Naive thymus-derived CD4-positive, alpha-beta T cell (primary cell): ENCODE measurements around the gene DLL1. TPM values are rescaled to one million over a fixed set of nuclear protein-coding genes. Genes with fewer than 3 reads are reported as not detected.

Experiments used
- ATAC-seq: fragments of 150-1000 bp; cut with Tn5 transposase; 2 replicates; pipeline ENCODE4 v1.10.0; 2021; ENCODE audit warnings: mild to moderate bottlenecking, moderate library complexity
- CTCF ChIA-PET: fragments of 350-600 bp; sonication (Branson Sonifier 250); formaldehyde crosslinking; loops from one replicate; lab custom pipeline; 2021; ENCODE audit warnings: antibody characterized with exemption; lab: Charles Lee
- POLR2A ChIA-PET: fragments of 350-600 bp; sonication (Branson Sonifier 250); formaldehyde crosslinking; loops from one replicate; lab custom pipeline; 2021; ENCODE audit warnings: antibody characterized with exemption, inconsistent platforms; lab: Charles Lee
- DNase-seq, 9 donors: peaks; one replicate each; pipeline versions ENCODE4 v3.0.0 to v3.0.0-alpha.2; 2020 to 2022; ENCODE audit warnings: mixed read lengths in 1 of 9
- H3K27ac ChIP-seq: one replicate; pipeline ENCODE4 v1.7.0; 2013; ENCODE audit warnings: mild to moderate bottlenecking, low read depth, low read length, moderate library complexity
- H3K27me3 ChIP-seq, 2 donors: one replicate each; pipeline ENCODE4 v1.7.0; 2013; ENCODE audit warnings: low read length in 2 of 2, mild to moderate bottlenecking in 2 of 2, moderate library complexity in 2 of 2; ENCODE audit not compliant: control insufficient read depth in 2 of 2, insufficient read depth in 2 of 2
- H3K36me3 ChIP-seq, 3 experiments: 1 replicate in 2 of 3; 2 replicates in 1 of 3; pipeline ENCODE4 v1.7.0; 2013; ENCODE audit warnings: low read length in 3 of 3, mild to moderate bottlenecking in 3 of 3, moderate library complexity in 1 of 3; ENCODE audit not compliant: insufficient read depth in 3 of 3, control insufficient read depth in 2 of 3
- H3K4me1 ChIP-seq, 2 donors: one replicate each; pipeline ENCODE4 v1.7.0; 2013; ENCODE audit warnings: low read length in 2 of 2, mild to moderate bottlenecking in 2 of 2, moderate library complexity in 1 of 2; ENCODE audit not compliant: control insufficient read depth in 2 of 2, insufficient read depth in 2 of 2
- H3K4me3 ChIP-seq: 2 replicates; pipeline ENCODE4 v1.7.0; 2013; ENCODE audit warnings: mild to moderate bottlenecking, low read length
- H3K9me3 ChIP-seq, 3 experiments: 1 replicate in 2 of 3; 2 replicates in 1 of 3; pipeline ENCODE4 v1.7.0; 2013; ENCODE audit warnings: low read length in 3 of 3; ENCODE audit not compliant: control insufficient read depth in 2 of 3
- H3K27ac Mint-ChIP-seq, 9 donors: one replicate each; pipeline ENCODE4 v1.8.0; 2020 to 2022; ENCODE audit warnings: mixed read lengths in 9 of 9, mild to moderate bottlenecking in 8 of 9, moderate library complexity in 5 of 9, inconsistent platforms in 2 of 9
- H3K27me3 Mint-ChIP-seq, 5 donors: one replicate each; pipeline ENCODE4 v1.8.0; 2021 to 2022; ENCODE audit warnings: mixed read lengths in 5 of 5, mild to moderate bottlenecking in 1 of 5
- H3K36me3 Mint-ChIP-seq, 5 donors: one replicate each; pipeline ENCODE4 v1.8.0; 2020 to 2022; ENCODE audit warnings: mixed read lengths in 5 of 5, mild to moderate bottlenecking in 3 of 5, inconsistent platforms in 1 of 5
- H3K4me1 Mint-ChIP-seq, 7 donors: one replicate each; pipeline ENCODE4 v1.8.0; 2020 to 2022; ENCODE audit warnings: mixed read lengths in 7 of 7, mild to moderate bottlenecking in 3 of 7, inconsistent platforms in 1 of 7
- H3K4me3 Mint-ChIP-seq, 10 donors: one replicate each; pipeline ENCODE4 v1.8.0; 2020 to 2022; ENCODE audit warnings: mild to moderate bottlenecking in 10 of 10, mixed read lengths in 10 of 10, moderate library complexity in 6 of 10, inconsistent platforms in 2 of 10
- H3K9me3 Mint-ChIP-seq, 11 donors: one replicate each; pipeline ENCODE4 v1.8.0; 2020 to 2022; ENCODE audit warnings: mixed read lengths in 11 of 11, mild to moderate bottlenecking in 4 of 11, inconsistent platforms in 1 of 11, moderate library complexity in 1 of 11
- intact Hi-C, 2 donors: fragments of 100-400 bp; cut with micrococcal nuclease; formaldehyde crosslinking; loops; one replicate each; pipeline ENCODE4 v1.15.1; 2023
- polyA plus RNA-seq, 2 donors: library from polyadenylated mRNA; unstranded; fragments of 300-500 nt; fragmentation: Illumina TruSeq; gene quantifications; one replicate each; pipeline ENCODE4 v1.2.3, GENCODE V29; 2021
- total RNA-seq, 6 experiments: library from RNA in 5 of 6; stranded (reverse) in 5 of 6; gene quantifications; 1 replicate in 5 of 6; 2 replicates in 1 of 6; pipeline ENCODE4 v1.2.3 and lab custom pipeline; 2021 to 2026

The DLL1 gene
- total and polyA plus RNA-seq, 7 experiments from 2014 or later: 0.19 to 12.9 (median 3.3) TPM

- Histone ChIP-seq H3K4me1 (peaks cover 14 to 31% of the 10 kb centered on the region in 2 donors), H3K9me3 (peaks cover 0 to 33% (median 0%) of the 10 kb centered on the region in 3 experiments), H3K4me3 (no peak overlapping the region), H3K36me3 (peaks cover 0 to 5% (median 0%) of the 10 kb centered on the region in 3 experiments), H3K27me3 (no peaks in the 10 kb centered on the region), H3K27ac (no peak overlapping the region)
- POLR2A ChIA-PET: interaction anchor here (0.8 to 3.9 kb wide), 4 partner anchors 10 to 34 kb away, joined by 4 to 35 read pairs (median 14); partner anchors contain the start of genes DLL1 and FAM120B
- Mint-ChIP-seq H3K4me1 (peaks cover 16 to 53% (median 36%) of the 10 kb centered on the region in 7 donors), H3K4me3 (peak overlapping the region in 9 of 10 donors; percentile 58 to 93 (median 88)), H3K36me3 (peaks cover 0 to 24% (median 20%) of the 10 kb centered on the region in 5 donors), H3K9me3 (peaks cover 0 to 48% (median 15%) of the 10 kb centered on the region in 11 donors), H3K27me3 (peaks cover 0 to 69% (median 0%) of the 10 kb centered on the region in 5 donors), H3K27ac (peak overlapping the region in 8 of 9 donors; percentile 29 to 98 (median 90))
- no peak for DNase-seq
- CTCF ChIA-PET: no interaction called here
- intact Hi-C loops: loop anchor here in 1 of 2 donors (5.0 kb wide), 1 partner anchor 186 kb away; no protein-coding TSS in a partner anchor
- ATAC-seq: no peak
Measured at GRCh38 chr6:170273191-170273590, 17.7 kb downstream of the DLL1 start.

DNA sequence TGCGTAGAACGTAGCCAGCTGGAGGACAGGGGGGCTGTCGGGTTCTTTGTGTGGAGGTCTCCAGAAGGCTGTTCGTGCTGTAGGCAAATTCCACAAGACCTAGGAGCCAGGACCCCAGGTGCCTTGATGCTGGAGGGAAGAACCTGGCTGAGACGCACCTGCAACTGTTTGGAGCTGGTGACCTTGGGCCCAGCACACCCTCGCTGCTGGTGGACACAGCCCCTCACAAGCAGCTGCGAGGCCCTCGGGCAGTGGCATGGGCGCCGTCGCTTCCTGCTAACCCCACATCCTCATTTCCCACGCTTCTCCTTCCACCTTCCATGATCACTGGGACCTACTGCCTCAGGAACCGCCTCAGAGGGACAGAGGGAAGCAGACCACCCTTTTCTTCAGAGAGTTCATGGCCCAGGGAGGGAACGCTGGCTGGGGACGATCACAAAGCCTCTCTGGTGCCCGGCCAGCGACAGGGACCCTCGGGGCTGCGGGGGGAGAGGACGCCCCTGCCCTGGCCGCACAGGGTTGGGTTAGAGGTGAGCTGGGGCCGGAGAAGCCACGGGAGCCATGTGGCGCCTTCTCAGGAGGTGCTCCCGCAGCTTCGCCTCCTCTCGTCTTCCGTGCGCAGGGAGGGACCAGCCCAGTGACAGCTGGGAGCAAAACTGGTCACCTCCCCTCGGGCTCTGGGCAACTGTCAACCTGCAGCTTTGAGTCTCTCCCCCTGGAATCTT, 18.4 kb downstream of the DLL1 start:
- Mint-ChIP-seq H3K4me3 (peak overlapping the region; percentile 79 to 93 (median 88)), H3K4me1 (peaks cover 15 to 46% (median 31%) of the 10 kb centered on the region in 7 donors), H3K27ac (peak overlapping the region; percentile 77 to 98 (median 94)), H3K36me3 (peaks cover 0 to 24% (median 20%) of the 10 kb centered on the region in 5 donors), H3K9me3 (peaks cover 0 to 41% (median 15%) of the 10 kb centered on the region in 11 donors), H3K27me3 (peaks cover 0 to 69% (median 0%) of the 10 kb centered on the region in 5 donors)
- Histone ChIP-seq H3K36me3 (peaks cover 0 to 5% (median 0%) of the 10 kb centered on the region in 3 experiments), H3K9me3 (peaks cover 0 to 33% (median 0%) of the 10 kb centered on the region in 3 experiments), H3K4me1 (peaks cover 14 to 24% of the 10 kb centered on the region in 2 donors), H3K27me3 (no peaks in the 10 kb centered on the region), H3K27ac (peak overlapping the region; percentile 75), H3K4me3 (peak overlapping the region; percentile 71)
- ATAC-seq (no peak), DNase-seq (no peak)
- ChIA-PET CTCF (no interaction called here), POLR2A (interaction anchor here (0.8 to 3.9 kb wide), 13 partner anchors 9 to 563 kb away, joined by 3 to 35 read pairs (median 5); partner anchors contain the start of genes DLL1 and FAM120B)
- intact Hi-C loops: loop anchor here (1.0 to 5.0 kb wide), 6 partner anchors 8 to 185 kb away; partner anchors contain the start of gene FAM120B (in 2 of the 2)

- peaks cover 0 to 20% (median 16%) of the 10 kb centered on the region in 5 donors for H3K36me3 Mint-ChIP-seq
- peak overlapping the region; percentile 77 to 98 (median 94) for H3K27ac Mint-ChIP-seq
- POLR2A ChIA-PET: interaction anchor here (1.0 to 3.9 kb wide), 13 partner anchors 8 to 571 kb away, joined by 3 to 35 read pairs (median 5); partner anchors contain the start of genes DLL1 and FAM120B
- H3K4me3 Mint-ChIP-seq: peak overlapping the region; percentile 79 to 93 (median 88)
- intact Hi-C loops: loop anchor here (1.0 to 5.0 kb wide), 6 partner anchors 8 to 185 kb away; partner anchors contain the start of gene FAM120B (in 2 of the 2)
- peaks cover 0 to 5% (median 0%) of the 10 kb centered on the region in 3 experiments for H3K36me3 ChIP-seq
- H3K4me3 ChIP-seq: peak overlapping the region; percentile 71
- CTCF ChIA-PET: interaction anchor here (0.6 kb wide), 1 partner anchor 182 kb away, joined by 4 read pairs; no protein-coding TSS in a partner anchor
- peaks cover 0 to 32% (median 0%) of the 10 kb centered on the region in 3 experiments for H3K9me3 ChIP-seq
- DNase-seq (peak; percentile 52 to 86 (median 81)), ATAC-seq (peak; percentile 90)
- H3K4me1 ChIP-seq: peaks cover 14 to 21% of the 10 kb centered on the region in 2 donors
- H3K9me3 Mint-ChIP-seq: peaks cover 0 to 37% (median 13%) of the 10 kb centered on the region in 11 donors
- H3K27me3 Mint-ChIP-seq: peaks cover 0 to 64% (median 0%) of the 10 kb centered on the region in 5 donors
- H3K4me1 Mint-ChIP-seq: peaks cover 15 to 42% (median 28%) of the 10 kb centered on the region in 7 donors
- H3K27ac ChIP-seq: peak overlapping the region; percentile 75
- no peaks in the 10 kb centered on the region for H3K27me3 ChIP-seq
Measured at GRCh38 chr6:170271771-170272314, 19.0 kb downstream of the DLL1 start.

DNA sequence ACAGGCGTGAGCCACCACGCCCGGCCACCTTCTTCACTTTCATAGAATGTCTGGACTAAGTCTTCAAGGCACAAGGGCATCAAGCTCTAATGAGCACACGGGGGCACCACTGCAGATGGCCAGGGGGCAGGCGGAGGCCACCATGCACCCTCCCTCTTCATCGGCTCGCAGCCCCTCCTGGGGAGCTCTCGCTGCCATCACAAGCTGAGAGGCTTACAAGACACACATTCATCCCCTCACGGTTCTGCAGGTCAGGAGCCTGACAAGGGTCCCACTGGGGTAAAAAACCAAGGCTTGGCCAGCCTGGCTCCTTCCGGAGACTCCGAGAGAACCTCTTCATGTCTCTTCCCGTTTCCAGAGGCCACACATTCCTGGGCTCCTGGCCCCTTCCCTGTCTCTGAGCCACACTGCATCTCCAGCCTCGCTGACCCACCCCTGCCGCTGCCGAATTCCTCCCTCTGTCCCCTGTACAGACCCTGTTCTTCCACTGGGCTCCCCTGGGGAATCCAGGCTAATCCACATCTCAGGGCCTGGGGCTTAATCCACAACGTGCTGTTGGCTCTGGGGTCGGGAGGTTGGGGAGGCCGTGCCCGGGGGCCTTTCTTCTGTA, 19.8 kb downstream of the DLL1 start:
- Histone ChIP-seq H3K4me3 (peak overlapping the region; percentile 71), H3K36me3 (peaks cover 0 to 5% (median 0%) of the 10 kb centered on the region in 3 experiments), H3K27me3 (no peaks in the 10 kb centered on the region), H3K4me1 (peaks cover 14 to 21% of the 10 kb centered on the region in 2 donors), H3K27ac (peak overlapping the region; percentile 75), H3K9me3 (peaks cover 0 to 26% (median 0%) of the 10 kb centered on the region in 3 experiments)
- Mint-ChIP-seq H3K4me1 (peaks cover 15 to 42% (median 28%) of the 10 kb centered on the region in 7 donors), H3K36me3 (peaks cover 0 to 20% (median 16%) of the 10 kb centered on the region in 5 donors), H3K9me3 (peaks cover 0 to 35% (median 13%) of the 10 kb centered on the region in 11 donors), H3K27ac (peak overlapping the region in 8 of 9 donors; percentile 88 to 98 (median 94)), H3K27me3 (peaks cover 0 to 60% (median 0%) of the 10 kb centered on the region in 5 donors), H3K4me3 (peak overlapping the region; percentile 79 to 93 (median 88))
- intact Hi-C loops: loop anchor here in 1 of 2 donors (5.0 kb wide), 1 partner anchor 184 kb away; no protein-coding TSS in a partner anchor
- no peak for ATAC-seq
- ChIA-PET CTCF (no interaction called here), POLR2A (interaction anchor here (1.0 to 3.9 kb wide), 3 partner anchors 21 to 570 kb away, joined by 3 to 35 read pairs (median 23); partner anchors contain the start of genes DLL1 and FAM120B)
- DNase-seq: no peak

DNA sequence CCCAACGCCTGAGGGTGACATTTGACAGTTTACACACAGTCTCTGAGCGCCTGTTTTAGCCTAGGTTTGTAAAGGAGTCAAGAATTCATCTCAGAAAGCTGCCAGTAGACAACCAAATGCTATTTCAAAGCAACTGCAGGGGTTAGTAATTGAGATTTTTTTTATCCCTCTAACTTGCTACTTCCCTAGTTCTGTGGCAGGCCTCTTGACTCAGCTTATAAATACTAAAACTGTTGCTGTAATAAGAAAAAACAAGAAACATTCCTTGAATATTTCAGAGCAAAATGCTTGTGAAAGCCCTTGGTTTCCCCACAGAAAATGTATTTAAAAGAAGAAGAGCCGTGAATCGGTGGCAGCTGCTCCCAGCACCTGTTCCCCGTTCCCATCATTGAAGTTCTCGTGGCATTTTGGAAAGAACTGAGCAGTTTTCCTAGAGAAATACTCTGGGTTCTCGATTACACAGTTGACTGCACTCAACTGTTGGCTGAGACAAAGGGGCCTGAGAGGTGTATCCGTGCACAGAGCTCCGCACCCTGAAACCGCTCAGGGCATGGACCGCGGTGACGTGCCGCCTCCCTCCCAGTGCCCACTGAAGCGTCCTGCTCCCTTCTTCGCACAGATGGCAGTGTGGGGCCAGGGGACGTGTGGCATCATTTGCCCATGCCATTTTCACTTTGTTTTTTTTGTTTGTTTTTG, 20.9 kb downstream of the DLL1 start:
- no peak for ATAC-seq
- Histone ChIP-seq H3K27ac (no peak overlapping the region), H3K4me1 (peaks cover 14 to 21% of the 10 kb centered on the region in 2 donors), H3K4me3 (no peak overlapping the region), H3K9me3 (peaks cover 0 to 15% (median 0%) of the 10 kb centered on the region in 3 experiments), H3K36me3 (peaks cover 0 to 5% (median 0%) of the 10 kb centered on the region in 3 experiments), H3K27me3 (no peaks in the 10 kb centered on the region)
- peaks cover 0 to 13% (median 12%) of the 10 kb centered on the region in 5 donors for H3K36me3 Mint-ChIP-seq
- POLR2A ChIA-PET: interaction anchor here (3.9 kb wide), 1 partner anchor 37 kb away, joined by 23 read pairs; the partner anchor contains the start of gene FAM120B
- H3K27ac Mint-ChIP-seq: peak overlapping the region in 4 of 9 donors; percentile 32 to 43 (median 38)
- intact Hi-C loops: loop anchor here in 1 of 2 donors (5.0 kb wide), 1 partner anchor 183 kb away; no protein-coding TSS in a partner anchor
- CTCF ChIA-PET: no interaction called here
- peaks cover 0 to 58% (median 0%) of the 10 kb centered on the region in 5 donors for H3K27me3 Mint-ChIP-seq
- H3K4me1 Mint-ChIP-seq: peaks cover 15 to 36% (median 28%) of the 10 kb centered on the region in 7 donors
- peaks cover 0 to 24% (median 12%) of the 10 kb centered on the region in 11 donors for H3K9me3 Mint-ChIP-seq
- H3K4me3 Mint-ChIP-seq: peak overlapping the region in 4 of 10 donors; percentile 10 to 58 (median 54)
- DNase-seq: no peak
